BJ (cell line): ENCODE data around the gene TSPAN12. TPM values are rescaled to one million over a fixed set of nuclear protein-coding genes. Genes with fewer than 3 reads are reported as not detected.

Source experiments
- CTCF ChIA-PET: fragments of 350-600 bp; formaldehyde crosslinking; extraction: SDS; loops from one replicate; lab custom pipeline; 2021; ENCODE audit warnings: antibody characterized with exemption, inconsistent platforms; lab: Yijun Ruan, JAX
- POLR2A ChIA-PET: fragments of 300-600 bp; sonication (Branson Sonifier 250); formaldehyde crosslinking; extraction: SDS; loops from one replicate; lab custom pipeline; 2021; ENCODE audit warnings: antibody characterized with exemption; lab: Charles Lee
- DNase-seq: peaks from one replicate; pipeline ENCODE4 v3.0.0-alpha.2; 2011; ENCODE audit warnings: low read depth
- H3K27me3 ChIP-seq: 2 replicates; pipeline ENCODE4 v1.6.0; 2011; ENCODE audit warnings: low read length; ENCODE audit not compliant: control insufficient read depth, insufficient read depth
- H3K36me3 ChIP-seq: 2 replicates; pipeline ENCODE4 v1.5.1; 2011; ENCODE audit warnings: low read length; ENCODE audit not compliant: control insufficient read depth, insufficient read depth
- H3K4me3 ChIP-seq: 2 replicates; pipeline ENCODE4 v1.5.1; 2011; ENCODE audit warnings: low read depth, mild to moderate bottlenecking, control low read depth, low read length
- polyA plus RNA-seq: library from polyadenylated mRNA; depleted of rRNA; stranded (reverse); fragments of >200 nt; gene quantifications from 2 replicates; pipeline ENCODE4 v1.2.3, GENCODE V29; 2011
- TF ChIP-seq, protein P1 (sequence below): IDR thresholded peaks from 2 replicates; pipeline ENCODE4 v1.5.1; 2011; ENCODE audit warnings: low read depth, mild to moderate bottlenecking, control low read depth, inconsistent platforms, low read length, moderate library complexity; ENCODE audit not compliant: insufficient read depth

Gene TSPAN12
- polyA plus RNA-seq, 1 experiment = not detected

DNA sequence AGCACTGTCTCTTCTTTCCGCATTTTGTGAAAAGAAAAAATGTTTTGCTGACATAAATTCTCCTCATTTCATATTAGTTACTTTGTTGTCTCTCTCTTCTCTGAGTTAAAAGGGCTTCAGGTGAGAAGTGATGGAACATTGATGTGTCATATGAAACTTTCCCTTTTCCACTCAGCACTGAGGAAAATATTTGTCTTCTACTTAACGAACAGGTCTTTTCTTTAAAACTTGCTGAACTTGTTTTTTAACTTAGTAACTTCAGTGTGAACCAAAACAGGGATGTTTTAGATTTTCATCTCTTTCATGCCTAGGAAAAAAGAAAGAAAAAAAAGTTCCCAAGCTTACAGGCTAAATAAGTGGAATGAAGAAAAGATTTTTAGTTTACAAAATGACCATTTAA lies 19.0 kb upstream of the TSPAN12 start:
- ChIA-PET POLR2A (no interaction called here), CTCF (no interaction called here)
- no peaks in the 10 kb centered on the region for H3K27me3 ChIP-seq
- no peaks in the 10 kb centered on the region for H3K36me3 ChIP-seq
- no peak for DNase-seq
- TF ChIP-seq, protein P1, sequence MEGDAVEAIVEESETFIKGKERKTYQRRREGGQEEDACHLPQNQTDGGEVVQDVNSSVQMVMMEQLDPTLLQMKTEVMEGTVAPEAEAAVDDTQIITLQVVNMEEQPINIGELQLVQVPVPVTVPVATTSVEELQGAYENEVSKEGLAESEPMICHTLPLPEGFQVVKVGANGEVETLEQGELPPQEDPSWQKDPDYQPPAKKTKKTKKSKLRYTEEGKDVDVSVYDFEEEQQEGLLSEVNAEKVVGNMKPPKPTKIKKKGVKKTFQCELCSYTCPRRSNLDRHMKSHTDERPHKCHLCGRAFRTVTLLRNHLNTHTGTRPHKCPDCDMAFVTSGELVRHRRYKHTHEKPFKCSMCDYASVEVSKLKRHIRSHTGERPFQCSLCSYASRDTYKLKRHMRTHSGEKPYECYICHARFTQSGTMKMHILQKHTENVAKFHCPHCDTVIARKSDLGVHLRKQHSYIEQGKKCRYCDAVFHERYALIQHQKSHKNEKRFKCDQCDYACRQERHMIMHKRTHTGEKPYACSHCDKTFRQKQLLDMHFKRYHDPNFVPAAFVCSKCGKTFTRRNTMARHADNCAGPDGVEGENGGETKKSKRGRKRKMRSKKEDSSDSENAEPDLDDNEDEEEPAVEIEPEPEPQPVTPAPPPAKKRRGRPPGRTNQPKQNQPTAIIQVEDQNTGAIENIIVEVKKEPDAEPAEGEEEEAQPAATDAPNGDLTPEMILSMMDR = no peak
- H3K4me3 ChIP-seq = no peak overlapping the region

DNA sequence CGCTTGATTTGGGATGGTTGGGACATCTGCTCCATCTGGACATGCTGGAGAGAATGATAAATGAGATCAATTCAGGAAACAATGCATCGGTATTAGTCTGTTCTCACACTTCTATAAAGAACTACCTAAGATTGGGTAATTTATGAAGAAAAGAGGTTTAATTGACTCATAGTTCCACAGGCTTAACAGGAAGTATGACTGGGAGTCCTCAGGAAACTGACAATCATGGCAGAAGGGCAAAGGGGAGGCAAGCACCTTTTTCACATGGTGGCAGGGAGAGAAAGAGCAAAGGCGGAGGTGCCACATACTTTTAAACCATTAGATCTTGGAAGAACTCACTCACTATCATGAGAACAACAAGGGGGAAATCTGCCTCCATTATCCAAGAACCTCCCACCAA lies 16.8 kb upstream of the TSPAN12 start:
- DNase-seq = no peak
- no peaks in the 10 kb centered on the region for H3K36me3 ChIP-seq
- TF ChIP-seq, protein P1 = no peak
- H3K4me3 ChIP-seq = no peak overlapping the region
- H3K27me3 ChIP-seq = no peaks in the 10 kb centered on the region
- CTCF ChIA-PET = no interaction called here
- POLR2A ChIA-PET = no interaction called here

- Histone ChIP-seq H3K36me3 (no peaks in the 10 kb centered on the region), H3K27me3 (no peaks in the 10 kb centered on the region), H3K4me3 (no peak overlapping the region)
- DNase-seq = no peak
- CTCF ChIA-PET = interaction anchor here (0.7 kb wide), 1 partner anchor 16 kb away, joined by 3 read pairs; the partner anchor contains the start of gene TSPAN12
- POLR2A ChIA-PET = interaction anchor here (0.6 kb wide), 1 partner anchor 125 kb away, joined by 3 read pairs; no protein-coding TSS in a partner anchor
- TF ChIP-seq, protein P1 = no peak
These were observed 16.1 kb upstream of the TSPAN12 start for GRCh38 chr7:120874016-120874415.

DNA sequence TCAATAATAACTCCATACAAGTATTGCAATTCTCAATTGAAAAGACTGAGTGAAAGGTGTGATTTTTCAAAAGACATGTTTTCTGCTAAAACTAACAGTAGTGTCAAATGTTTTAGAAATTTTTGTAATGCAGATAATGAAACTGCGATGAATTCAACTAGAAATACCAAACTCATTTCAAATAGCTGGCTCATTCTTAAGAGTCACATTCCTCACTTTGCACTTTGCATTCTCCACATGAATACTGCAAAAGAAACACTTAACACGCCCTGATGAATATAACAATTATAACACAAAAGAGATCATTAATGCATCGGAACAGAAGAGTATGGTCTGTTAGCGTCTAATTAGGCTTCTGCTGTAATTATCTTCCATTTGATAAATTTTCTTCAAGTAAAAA lies 15.5 kb upstream of the TSPAN12 start:
- DNase-seq = no peak
- TF ChIP-seq, protein P1 = no peak
- Histone ChIP-seq H3K36me3 (no peaks in the 10 kb centered on the region), H3K4me3 (no peak overlapping the region), H3K27me3 (no peaks in the 10 kb centered on the region)
- CTCF ChIA-PET = interaction anchor here (0.7 kb wide), 1 partner anchor 15 kb away, joined by 3 read pairs; the partner anchor contains the start of gene TSPAN12
- POLR2A ChIA-PET = interaction anchor here (0.6 kb wide), 1 partner anchor 125 kb away, joined by 3 read pairs; no protein-coding TSS in a partner anchor

GRCh38 chr7:120869700-120870099 lies 11.8 kb upstream of the TSPAN12 start:
- ChIA-PET CTCF (no interaction called here), POLR2A (no interaction called here)
- Histone ChIP-seq H3K27me3 (no peaks in the 10 kb centered on the region), H3K4me3 (no peak overlapping the region), H3K36me3 (no peaks in the 10 kb centered on the region)
- TF ChIP-seq, protein P1 = no peak
- DNase-seq = no peak
